Fibroblast of mammary gland (primary cell): ENCODE data around the gene ABCG8.

ENCODE experiments used
- DNase-seq: peaks from one replicate; pipeline ENCODE4 v3.0.0-alpha.2; 2010; ENCODE audit warnings: low read depth
- H3K4me3 ChIP-seq: 2 replicates; pipeline ENCODE4 v1.5.1; 2011; ENCODE audit warnings: low read depth, mild to moderate bottlenecking, low read length, moderate library complexity; ENCODE audit not compliant: control insufficient read depth
- TF ChIP-seq, protein P1 (sequence below): conservative IDR thresholded peaks from 2 replicates; pipeline ENCODE4 v1.5.1; 2011; ENCODE audit warnings: low read depth, low read length, inconsistent platforms; ENCODE audit not compliant: control insufficient read depth, insufficient read depth

The ABCG8 gene

DNA sequence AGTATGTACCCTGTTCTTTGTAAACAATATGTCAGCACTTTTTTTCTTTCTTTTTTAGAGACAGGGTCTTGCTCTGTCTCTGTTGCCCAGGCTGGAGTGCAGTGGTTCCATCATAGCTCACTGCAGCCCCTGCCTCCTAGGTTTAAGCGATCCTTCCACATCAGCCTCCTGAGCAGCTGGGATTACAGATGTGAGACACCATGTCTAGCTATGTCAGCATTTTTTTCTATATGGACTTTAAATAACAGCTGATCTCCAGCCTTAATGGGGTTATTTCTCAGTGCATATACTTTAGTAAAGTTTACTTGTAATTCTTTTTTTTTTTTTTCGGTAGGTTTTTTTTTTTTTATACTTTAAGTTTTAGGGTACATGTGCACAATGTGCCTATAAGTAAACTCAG, 26.8 kb upstream of the ABCG8 start:
- TF ChIP-seq, protein P1, sequence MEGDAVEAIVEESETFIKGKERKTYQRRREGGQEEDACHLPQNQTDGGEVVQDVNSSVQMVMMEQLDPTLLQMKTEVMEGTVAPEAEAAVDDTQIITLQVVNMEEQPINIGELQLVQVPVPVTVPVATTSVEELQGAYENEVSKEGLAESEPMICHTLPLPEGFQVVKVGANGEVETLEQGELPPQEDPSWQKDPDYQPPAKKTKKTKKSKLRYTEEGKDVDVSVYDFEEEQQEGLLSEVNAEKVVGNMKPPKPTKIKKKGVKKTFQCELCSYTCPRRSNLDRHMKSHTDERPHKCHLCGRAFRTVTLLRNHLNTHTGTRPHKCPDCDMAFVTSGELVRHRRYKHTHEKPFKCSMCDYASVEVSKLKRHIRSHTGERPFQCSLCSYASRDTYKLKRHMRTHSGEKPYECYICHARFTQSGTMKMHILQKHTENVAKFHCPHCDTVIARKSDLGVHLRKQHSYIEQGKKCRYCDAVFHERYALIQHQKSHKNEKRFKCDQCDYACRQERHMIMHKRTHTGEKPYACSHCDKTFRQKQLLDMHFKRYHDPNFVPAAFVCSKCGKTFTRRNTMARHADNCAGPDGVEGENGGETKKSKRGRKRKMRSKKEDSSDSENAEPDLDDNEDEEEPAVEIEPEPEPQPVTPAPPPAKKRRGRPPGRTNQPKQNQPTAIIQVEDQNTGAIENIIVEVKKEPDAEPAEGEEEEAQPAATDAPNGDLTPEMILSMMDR: no peak
- no peak overlapping the region for H3K4me3 ChIP-seq
- DNase-seq: no peak

DNA sequence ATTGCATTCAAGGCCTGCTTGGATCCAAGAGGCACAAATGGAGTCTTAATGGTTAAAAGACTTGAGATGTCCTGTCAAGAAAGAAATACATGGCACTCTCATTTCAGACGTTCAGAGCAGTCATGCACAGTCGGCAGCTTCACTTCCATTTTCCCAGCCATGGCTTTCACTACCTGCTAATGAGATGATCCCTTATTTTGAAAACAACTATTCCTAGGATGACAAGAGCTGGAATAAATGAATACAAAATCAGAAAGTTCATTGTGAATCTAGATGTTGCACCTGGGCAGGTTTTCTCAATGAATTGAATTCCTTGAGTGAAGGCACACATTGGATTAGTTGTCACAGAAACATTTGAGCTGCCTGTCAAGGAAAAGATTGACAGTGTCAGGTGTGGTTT, 25.8 kb upstream of the ABCG8 start:
- no peak for DNase-seq
- no peak overlapping the region for H3K4me3 ChIP-seq
- TF ChIP-seq, protein P1: no peak

DNA sequence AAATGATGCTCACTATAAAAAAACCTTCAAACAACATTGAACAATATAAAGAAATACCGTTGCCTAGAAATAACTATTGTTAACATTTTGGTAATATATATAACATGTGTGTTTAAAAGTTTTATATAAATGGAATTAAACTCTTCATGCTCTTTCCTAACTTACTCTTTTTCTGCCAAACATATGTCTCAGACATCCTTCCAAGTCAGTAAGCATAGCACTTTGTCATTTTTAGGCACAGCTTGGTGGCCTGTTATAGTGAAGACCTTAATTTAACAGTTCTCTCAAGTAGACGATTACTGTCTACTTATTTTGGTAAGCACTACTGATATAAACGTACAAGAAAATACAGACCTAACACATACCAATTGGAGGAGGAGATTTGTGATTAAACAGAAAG, 24.1 kb upstream of the ABCG8 start:
- no peak for DNase-seq
- TF ChIP-seq, protein P1: no peak

DNA sequence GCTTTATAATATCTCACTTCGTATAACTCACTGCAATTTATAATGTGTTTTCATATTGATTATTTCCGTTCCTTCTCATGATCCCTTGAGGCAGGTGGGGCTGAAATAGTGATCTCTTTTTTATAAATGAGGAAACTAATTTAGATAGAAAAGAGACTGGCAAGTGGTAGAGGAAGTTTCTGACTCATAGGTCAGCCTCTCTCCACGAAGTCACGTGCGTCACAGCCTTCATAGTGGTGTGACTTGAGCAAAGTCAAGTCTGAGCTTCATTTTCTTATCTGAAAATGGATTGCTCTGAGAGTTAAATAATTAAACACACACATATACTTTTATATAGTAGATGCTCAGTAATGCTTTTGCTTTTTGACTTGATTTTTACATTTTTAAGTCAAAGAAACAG, 20.0 kb upstream of the ABCG8 start:
- peak; percentile 75 for DNase-seq
- H3K4me3 ChIP-seq: no peak overlapping the region
- TF ChIP-seq, protein P1: no peak

More for the DNA sequence above, 24.1 kb upstream of the ABCG8 start:
- no peak overlapping the region for H3K4me3 ChIP-seq

DNA sequence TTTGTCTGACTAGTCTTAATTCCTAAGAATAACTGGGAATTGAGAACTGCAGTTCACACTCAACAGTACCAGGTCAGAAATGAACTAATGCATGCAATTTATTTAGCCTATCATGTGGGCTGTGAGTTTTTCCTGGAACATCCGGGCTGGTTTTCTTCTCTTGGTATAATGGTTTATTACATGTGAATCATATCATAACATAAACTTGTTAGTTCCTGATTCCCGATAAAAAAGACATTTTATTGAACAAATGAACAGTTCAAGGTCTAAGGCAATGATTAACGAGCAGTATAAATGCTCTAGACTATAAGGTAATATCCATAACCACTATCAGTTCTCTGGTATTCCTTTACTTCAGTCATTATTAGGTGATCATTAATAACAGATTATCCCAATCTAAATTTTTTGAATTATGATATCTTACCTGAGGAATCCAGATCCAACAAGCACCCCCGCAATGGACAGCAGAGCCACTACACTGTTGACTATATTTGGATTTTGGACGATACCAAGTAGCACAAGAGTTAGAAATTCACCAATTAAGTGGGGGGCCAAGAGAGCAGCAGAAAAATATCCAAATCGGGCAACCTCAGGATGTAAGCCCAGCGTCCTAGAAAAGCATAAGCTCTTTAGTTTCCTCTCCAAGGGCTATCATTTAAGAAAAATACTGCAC, 19.1 kb upstream of the ABCG8 start:
- DNase-seq: no peak
- H3K4me3 ChIP-seq: no peak overlapping the region
- TF ChIP-seq, protein P1: no peak

DNA sequence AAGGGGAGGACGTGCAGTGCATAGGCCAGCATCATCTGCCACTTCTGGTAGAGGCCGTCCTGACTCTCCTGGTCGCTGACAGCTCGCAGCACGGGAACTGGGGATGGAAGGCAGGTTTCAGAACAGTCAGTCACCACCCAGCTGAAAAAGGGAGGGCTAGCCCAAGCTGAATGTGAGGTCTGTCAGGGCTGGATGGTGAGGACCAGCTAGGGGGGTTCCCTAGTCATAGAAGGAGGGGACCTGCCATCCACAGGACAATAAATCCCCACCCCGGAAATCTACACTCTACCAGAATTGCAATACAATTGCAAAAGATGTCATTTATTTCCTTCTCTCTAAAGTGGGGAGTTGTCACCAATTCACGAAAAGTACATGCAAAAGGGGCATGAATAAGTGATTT, 15.9 kb upstream of the ABCG8 start:
- DNase-seq: no peak
- no peak overlapping the region for H3K4me3 ChIP-seq
- TF ChIP-seq, protein P1: no peak

DNA sequence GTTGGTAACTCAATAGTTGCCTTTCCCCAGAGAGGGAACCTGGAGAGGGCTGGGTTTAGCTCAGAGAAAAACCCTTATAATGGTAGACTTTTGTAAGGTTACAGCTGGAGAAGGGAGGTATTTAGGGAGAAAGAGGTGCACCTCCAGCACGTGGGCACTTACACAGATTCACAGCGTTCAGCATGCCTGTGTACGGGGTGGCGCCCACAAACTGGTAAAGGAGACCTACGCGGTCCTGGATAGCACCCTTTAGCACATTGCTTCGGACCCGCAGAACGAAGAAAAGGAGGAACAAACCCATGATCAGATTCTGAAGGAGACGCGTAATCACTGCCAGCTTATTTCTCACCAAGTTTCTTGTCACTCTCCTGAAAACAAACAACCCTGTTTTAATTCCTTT, 15.0 kb upstream of the ABCG8 start:
- no peak for DNase-seq
- no peak overlapping the region for H3K4me3 ChIP-seq
- TF ChIP-seq, protein P1: no peak
